WTC11 (cell line): Measurements from ENCODE around the gene NR2F2.

Source experiments
- CTCF ChIP-seq: fragments of 200-600 bp; IDR thresholded peaks from 2 replicates; pipeline ENCODE4 v1.8.0; 2022; ENCODE audit warnings: antibody characterized with exemption
- E2F1 ChIP-seq: sonication (generic); formaldehyde crosslinking; IDR thresholded peaks from 2 replicates; pipeline ENCODE4 v1.8.0; 2022; ENCODE audit warnings: mild to moderate bottlenecking, missing genetic modification reagents
- TEAD4 ChIP-seq: sonication (generic); formaldehyde crosslinking; IDR thresholded peaks from 2 replicates; pipeline ENCODE4 v1.8.0; 2022; ENCODE audit warnings: mild to moderate bottlenecking, missing genetic modification reagents
- USF2 ChIP-seq: sonication (generic); formaldehyde crosslinking; IDR thresholded peaks from 2 replicates; pipeline ENCODE4 v1.8.1; 2023; ENCODE audit warnings: mild to moderate bottlenecking, missing genetic modification reagents, moderate library complexity

- TF ChIP-seq E2F1 (CRISPR knock-in tag), result no peak
- TF ChIP-seq CTCF, result no peak
- TF ChIP-seq TEAD4, result no peak
- TF ChIP-seq USF2, result no peak
These were observed 18.7 kb downstream of the NR2F2 start for GRCh38 chr15:96349034-96349856.
